Activated CD8-positive, alpha-beta memory T cell treated with anti-CD3 and anti-CD28 coated beads, Interleukin-2, amount 50 U/mL, for 24 hours (primary cell): ENCODE measurements around the gene SLC38A9.
"Not testable (repeated sequence)": the region's sequence is repeated elsewhere in the genome, so short reads cannot be mapped to it uniquely, and the experiment has no call there.

ENCODE experiments used
- DNase-seq: peaks from one replicate; pipeline ENCODE4 v3.0.0-alpha.2; 2020; ENCODE audit errors: extremely low read depth

Gene SLC38A9

DNA sequence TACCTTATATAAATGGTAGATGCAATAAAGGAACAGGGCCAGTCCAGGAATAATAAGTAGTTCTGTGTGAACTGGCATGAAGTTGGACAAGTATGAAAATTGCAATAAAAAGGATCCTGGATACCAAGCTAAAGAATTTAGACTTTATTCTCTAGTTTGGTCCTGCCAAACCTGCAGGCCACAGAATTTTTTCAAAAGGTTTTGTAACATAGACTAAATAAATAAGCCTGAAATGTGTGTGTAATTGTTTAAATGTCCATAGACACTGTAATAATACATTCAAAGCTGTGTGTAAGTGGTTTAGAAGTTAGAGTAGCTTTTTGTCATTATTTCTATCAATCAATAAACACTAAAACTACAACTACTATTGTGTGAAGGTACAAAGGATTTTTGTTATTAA lies 101.6 kb downstream of the SLC38A9 start:
- no peak for DNase-seq

- DNase-seq, result no peak
Observed at GRCh38 chr5:55609413-55609812, 102.7 kb downstream of the SLC38A9 start.

DNA sequence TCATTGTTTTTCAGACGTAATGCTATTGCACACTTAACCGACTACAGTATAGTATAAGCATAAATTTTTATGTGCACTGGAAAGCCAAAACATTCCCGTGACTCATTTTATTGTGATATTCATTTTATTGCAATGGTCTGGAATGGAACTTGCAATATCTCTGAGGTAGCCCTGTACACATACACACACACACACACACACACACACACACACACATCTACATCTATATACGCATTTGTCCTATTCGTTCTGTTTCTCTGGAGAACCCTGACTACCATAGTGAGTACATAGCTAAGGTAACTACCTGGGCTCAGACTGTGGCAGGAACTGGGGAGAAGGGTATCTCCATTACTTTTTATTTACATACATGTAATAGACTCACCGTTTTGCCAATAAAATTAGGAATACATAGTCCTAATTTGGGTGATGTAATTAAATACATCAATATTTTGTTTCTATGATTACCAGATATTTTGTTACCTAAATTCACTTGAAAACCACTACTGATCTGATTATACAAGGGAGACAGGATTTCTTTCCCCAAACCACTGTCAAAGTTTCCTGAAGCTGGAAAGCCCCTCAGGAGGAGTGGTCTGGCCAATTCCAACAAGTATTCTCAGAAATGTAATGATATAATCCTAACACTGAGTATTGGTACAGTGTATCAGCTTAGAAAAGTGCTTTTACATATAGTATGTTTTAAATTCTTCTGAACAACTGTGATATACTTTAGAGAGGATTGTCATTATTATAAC lies 103.4 kb downstream of the SLC38A9 start:
- no peak for DNase-seq

DNA sequence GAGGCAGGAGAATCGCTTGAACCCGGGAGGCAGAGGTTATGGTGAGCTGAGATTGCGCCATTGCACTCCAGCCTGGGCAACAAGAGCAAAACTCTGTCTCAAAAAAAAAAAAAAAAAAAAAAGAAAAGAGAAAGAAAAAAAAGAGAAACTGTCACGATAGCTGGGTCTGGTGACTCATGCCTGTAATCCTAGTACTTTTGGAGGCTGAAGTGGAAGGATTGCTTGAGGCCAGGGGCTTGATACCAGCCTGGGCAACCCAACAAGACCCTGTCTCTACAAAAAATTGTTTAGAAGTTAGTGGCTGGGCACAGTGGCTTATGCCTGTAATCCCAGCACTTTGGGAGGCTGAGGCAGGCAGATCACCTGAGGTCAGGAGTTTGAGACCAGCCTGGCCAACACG lies 104.8 kb downstream of the SLC38A9 start:
- not testable (repeated sequence) for DNase-seq

DNA sequence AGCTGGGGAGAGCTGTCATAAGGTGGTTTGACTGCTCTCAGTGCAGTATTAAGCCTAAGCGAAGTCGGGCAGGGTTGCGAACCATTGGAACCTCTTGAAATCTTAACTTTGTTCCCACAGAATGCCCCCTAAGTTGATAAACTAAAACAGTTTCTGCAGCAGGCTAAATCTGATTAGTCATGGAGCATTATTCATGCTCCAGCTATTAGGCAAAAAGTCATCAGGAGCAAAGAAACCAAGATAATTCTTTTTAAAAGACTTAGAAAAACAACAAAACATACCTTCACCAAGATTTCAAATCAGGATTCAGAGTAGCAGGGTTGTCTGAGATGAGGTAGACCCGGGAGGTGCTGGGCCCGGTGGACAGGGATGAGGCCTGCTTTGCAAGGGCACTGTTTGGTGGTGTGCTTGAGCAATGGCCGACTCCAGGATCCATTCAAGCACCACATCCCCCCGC lies 107.5 kb downstream of the SLC38A9 start:
- DNase-seq, result no peak

DNA sequence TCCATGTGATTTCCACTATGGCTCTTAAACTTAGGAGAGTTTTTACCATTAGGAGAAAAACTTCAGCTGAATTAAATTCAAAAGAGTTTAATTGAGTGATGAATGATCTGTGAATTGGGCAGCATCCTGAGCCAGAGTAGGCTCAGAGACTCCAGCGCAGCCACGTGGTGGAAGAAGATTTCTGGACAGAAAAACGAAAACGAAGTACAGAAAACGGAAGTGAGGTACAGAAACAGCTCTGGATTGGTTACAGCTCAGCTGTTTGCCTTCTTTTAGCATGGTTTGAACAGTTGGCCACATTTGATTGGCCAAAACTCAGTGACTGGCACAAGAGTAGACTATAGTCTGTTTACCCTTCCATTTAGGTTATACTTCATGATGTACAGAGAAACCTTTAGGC lies 108.2 kb downstream of the SLC38A9 start:
- no peak for DNase-seq

DNA sequence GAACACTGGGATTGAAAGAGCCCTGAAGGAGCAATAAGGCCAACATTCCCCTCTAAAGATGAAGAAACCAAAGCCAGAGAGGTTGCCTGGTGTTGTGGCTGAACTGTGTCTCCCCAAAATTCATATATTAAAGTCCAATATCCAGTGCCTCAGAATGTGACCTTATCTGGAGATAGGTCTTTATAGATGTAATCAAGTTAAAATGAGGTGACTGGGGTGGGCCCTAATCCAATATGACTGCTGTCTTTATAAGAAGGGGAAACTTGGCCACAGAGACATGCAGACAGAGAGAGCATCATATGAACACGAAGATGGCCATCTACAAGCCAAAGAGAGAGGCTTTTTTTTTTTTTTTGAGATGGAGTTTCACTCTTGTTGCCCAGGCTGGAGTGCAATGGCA lies 110.5 kb downstream of the SLC38A9 start:
- no peak for DNase-seq

- no peak for DNase-seq
Observed at GRCh38 chr5:55601204-55601618, 110.9 kb downstream of the SLC38A9 start.

- DNase-seq, result no peak
Observed at GRCh38 chr5:55600497-55601203, 111.5 kb downstream of the SLC38A9 start.

DNA sequence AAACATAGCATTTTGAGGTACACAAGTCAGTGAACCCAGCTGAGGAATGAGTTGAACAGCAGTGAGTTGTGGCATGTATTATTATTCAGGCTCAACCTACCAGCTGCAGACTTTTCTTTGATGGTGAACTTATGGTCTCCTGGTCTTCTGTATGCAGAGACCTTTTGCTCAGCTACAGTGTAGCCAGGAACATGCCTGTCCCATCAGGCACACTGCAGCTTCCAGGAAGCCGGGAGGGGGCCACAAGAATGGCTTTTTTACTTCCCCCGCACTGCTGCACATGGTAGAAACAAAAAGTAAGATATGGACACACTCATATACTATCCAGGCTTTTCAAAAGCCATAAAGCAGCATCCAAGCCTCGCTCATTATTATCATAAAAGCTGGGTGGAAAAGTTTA lies 112.0 kb downstream of the SLC38A9 start:
- no peak for DNase-seq

- DNase-seq, result no peak
Observed at GRCh38 chr5:55599148-55600050, 112.7 kb downstream of the SLC38A9 start.

DNA sequence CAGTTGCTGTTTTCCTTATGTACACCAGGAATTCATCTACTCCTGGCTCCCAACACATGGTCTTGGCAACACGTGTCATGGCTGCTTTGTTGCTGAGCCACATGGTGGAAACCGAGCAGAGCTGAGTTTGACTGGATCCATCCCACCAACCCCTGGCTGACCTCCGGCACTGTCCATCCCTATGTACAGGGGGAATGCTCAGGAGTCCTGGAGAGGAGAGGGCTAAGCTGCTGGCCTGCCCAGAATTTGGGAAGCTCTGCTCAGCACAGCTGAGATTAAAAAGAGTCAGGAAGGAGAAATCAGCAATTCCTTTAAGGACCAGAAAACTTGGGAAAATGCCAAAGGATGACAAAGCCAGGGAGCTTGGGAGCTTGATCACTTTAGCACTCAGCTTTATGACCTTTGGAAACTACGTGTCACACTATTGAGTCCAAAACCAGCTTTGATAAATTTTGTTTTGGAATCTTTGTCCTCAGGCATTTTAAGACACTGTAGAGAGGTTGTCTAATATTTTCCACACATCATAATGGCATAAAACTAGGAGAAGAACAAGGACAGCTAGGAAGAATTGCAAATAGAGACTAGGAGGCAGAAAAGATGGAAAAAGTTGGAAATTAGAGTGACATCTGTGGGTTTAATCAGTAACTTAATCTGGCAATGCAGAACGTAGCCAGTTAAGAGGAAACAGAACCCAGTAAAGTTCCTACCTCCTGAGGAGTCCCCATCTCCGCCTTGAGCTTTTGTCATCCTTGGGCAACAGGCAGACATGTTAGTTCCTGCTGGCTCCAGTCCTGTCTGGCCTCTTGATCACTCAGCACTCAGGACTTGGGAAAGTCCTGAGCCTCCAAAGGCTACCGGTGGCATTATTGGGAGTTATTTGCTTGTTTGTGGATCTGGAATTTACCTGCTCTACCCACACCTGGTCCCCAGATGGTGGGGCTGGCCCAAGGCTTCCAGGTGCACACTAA lies 114.8 kb downstream of the SLC38A9 start:
- no peak for DNase-seq

DNA sequence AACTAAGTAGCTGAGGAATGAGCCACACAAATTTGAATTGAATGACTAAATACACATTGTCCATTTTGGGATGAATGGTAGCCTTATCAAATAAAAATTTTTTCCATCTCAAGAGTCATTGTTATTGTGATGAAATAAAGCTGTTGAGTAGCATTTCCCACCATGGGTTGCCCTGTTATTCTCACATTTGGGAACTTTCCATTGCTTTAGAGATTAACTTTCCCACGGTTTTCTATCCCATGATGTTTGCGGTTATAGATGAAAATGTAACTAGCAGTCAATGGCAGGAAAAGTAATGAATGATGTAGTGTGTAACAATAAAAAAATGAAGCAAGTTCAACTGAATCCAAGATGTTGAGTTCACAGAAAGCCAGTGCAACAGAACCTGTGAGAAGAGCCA lies 117.5 kb downstream of the SLC38A9 start:
- no peak for DNase-seq

DNA sequence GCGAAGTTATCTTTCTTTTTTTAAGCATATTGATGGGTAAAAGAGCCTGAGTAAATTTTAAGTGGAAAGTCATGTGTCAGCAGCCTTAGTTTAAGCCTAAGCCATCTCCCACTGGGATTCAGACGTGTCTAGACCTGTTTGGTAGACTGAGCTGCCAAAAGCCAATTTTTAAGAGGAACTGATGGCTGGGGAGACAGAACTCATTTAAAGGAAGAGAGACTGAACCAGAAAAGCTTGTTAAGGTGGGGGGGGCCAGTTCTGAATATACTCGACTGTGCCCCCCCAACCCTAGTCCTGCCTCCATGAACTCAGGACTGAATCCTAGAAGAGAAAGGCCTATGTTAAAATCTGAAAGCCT lies 119.0 kb downstream of the SLC38A9 start:
- no peak for DNase-seq

DNA sequence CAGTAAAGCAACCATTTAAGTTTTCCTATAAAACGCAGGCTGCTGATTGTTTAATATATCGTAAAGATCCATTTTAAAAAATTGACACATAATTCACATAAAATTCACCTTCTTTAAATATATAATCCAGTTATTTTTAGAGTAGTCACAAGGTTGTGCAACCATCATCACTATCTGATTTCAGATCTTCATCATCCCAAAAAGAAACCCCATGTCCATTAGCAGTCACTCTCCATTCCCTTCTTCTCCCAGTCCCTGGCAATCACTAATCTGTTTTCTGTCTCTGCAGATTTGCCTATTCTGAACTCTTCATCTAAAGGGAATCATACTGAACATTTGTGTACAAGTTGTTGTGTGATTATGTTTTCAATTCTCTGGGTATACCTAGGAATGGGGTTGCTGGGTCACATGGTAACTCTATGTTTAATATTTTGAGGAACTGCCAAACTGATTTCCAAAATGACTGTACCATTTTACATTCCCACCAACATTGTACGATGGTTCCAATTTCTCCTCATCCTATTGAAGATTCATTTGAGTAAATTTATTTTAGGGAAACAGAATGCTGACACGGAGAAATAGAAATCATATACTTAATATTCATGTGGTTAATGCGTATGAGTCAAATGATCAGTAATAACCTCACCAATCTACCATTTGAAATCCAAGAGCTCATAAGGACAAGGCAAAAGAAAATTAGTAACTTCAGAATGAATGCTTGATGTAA lies 119.6 kb downstream of the SLC38A9 start:
- no peak for DNase-seq

DNA sequence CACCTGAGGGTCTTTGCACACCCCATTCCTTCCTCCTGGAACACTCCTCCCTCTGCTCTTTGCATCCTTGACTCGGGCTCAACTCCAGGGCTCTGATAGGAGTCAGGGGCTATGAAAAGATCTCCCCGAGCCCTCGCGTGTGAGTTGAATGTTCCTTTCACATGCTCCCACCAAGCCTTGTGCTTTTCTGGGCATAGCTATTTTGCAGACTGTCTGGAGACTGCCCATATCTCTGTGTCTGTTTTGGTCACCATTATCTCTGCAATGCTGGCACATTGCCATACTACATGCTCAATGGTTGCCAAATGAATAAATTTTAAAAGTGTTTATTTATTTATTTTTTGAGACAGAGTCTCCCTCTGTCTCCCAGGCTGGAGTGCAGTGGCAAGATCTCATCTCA lies 120.4 kb downstream of the SLC38A9 start:
- no peak for DNase-seq

DNA sequence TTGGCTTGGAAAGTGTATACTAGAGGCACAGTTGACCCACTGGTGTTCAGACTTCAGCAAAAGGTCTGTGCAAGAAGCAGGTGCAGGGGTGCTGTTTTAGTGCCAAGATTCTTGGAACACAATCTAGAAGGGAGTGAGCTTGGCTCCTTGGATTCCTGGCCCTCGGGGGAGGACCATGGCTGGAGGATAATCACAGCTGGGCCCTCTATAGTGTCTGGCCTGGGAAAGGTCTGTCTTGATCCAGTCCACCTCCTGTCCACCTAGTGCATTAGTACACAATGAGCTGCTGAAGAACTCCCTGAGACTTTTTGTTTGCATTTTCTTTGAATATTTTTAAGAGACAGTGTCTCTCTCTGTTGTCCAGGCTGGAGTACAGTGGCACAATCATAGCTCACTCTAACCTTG lies 126.9 kb downstream of the SLC38A9 start:
- DNase-seq, result no peak

- DNase-seq, result no peak
Observed at GRCh38 chr5:55584398-55585205, 127.5 kb downstream of the SLC38A9 start.

DNA sequence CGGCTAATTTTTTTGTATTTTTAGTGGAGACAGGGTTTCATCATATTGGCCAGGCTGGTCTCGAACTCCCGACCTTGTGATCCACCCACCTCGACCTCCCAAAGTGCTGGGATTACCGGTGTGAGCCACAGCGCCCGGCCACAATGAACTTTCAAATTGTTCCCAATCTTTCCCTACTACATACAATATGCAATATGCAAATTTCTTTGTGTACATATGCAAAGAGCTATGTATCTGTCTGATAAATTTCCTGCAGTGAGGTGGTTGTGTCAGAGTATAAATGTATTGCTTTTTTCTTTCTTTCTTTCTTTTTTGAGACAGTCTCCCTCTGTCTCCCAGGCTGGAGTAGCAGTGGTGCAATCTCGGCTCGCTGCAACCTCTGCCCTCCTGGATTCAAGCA lies 128.5 kb downstream of the SLC38A9 start:
- no peak for DNase-seq

GRCh38 chr5:55582256-55582655 lies 129.9 kb downstream of the SLC38A9 start:
- no peak for DNase-seq
